ENCODE results near the gene DPF3.

DPF3 gene

DNA sequence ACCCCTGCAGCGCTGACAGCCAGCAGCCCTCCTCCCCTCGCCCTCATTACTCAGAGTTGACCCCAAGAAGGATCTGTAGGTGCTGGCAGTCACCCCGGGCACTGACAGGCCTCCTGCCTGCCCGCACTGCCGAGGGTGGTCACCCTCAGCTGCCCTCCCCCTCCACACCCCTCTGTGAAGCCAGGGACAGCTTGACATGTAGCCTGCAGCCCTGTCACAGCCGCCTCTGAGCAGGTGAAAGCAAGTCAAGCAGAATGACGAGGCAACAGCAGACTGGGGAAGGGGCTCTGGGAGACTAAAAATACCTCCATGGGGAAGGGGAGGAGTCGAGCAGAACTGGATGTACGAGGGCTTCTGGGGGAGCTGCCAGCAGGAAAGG is 178.1 kb downstream of the DPF3 start:
- DNase-seq (ENCODE audit: low spot score), result no peak

DNA sequence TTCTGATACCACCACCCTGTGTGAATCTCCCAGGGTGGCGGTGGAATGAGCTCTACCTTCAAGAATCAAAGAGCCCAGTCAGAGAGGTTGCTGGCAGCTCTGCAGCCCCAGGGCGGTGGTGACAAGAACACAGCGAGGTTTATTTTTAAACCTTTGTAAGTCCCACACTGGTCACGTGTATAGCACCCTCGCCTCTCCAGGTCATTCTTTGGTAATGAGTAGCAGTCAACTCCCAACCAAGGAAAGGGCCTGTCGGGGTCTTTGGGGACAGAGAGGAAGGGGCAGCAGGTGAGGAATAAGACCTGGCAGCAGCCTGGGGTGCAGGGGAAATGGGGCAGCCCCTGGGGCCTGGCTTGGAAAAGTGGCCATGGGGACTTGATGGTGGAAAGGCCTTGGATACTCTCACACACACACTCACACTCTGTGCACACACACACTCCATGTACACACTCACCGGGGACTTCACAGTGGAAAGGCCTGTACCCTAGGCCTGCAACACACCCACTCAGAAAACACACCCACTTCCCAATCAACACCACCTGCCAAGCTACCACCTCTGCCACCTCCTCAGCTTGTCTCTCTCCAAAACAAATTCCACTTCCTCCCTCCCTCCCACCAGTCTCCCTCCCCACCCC is 178.6 kb downstream of the DPF3 start:
- DNase-seq (ENCODE audit: low spot score), result no peak

GRCh38 chr14:72714871-72715214 is 179.1 kb downstream of the DPF3 start:
- no peak for DNase-seq (ENCODE audit: low spot score)

- no peak for DNase-seq (ENCODE audit: low spot score)
Observed at GRCh38 chr14:72714094-72714493, 179.8 kb downstream of the DPF3 start.

DNA sequence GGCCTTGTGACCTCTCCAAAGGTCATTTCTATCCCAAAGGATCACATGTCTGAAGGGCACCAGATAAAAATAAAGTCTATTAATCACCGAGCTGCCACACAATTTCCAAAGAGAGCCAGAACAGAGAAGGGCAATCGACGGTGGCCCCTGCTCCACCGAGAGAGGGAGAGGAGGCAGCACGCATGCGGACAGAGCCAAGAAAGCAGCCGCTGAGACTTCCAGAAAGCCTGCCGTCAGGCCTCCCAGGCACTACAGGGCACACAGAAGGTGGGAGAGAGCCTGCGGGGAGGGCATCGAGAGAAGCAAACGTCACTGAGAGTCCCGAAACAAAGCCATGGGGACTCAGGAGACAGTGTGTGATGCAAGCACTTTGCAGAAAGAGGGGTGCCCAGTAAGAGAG is 182.0 kb downstream of the DPF3 start:
- DNase-seq (ENCODE audit: low spot score), result no peak

DNA sequence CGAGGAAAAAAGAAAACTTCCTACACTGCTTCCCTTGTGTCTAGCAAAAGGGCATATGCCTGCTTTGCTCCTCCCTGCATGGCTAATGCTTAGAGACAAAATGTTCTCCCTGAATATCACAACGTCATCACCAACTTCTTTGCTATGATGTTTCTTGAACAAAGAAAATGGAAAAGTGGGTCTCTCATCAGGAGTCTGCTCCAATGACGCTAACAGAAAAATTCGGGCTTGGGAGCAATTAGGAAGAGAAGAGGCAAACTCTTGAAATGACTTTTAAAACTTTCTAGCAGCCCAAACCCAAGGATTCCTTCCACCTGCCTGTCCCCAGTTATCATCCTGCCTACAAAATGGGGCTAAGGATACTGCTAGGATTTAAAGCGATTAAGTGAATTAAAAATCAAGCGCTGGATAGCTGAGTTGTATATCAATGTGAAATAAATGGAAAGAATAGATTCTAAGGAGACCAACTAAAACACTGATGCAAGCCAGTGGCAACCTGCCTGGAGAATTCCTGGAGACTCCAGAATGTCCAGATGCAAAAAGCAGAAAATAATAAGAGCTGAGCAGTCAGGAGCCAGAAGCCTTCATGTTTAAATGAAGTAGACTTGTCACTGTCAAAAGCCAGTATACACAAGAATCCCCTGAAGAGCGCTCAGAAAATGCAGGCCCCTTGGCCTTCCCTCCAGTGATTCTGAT is 183.8 kb downstream of the DPF3 start:
- no peak for DNase-seq (ENCODE audit: low spot score)

DNA sequence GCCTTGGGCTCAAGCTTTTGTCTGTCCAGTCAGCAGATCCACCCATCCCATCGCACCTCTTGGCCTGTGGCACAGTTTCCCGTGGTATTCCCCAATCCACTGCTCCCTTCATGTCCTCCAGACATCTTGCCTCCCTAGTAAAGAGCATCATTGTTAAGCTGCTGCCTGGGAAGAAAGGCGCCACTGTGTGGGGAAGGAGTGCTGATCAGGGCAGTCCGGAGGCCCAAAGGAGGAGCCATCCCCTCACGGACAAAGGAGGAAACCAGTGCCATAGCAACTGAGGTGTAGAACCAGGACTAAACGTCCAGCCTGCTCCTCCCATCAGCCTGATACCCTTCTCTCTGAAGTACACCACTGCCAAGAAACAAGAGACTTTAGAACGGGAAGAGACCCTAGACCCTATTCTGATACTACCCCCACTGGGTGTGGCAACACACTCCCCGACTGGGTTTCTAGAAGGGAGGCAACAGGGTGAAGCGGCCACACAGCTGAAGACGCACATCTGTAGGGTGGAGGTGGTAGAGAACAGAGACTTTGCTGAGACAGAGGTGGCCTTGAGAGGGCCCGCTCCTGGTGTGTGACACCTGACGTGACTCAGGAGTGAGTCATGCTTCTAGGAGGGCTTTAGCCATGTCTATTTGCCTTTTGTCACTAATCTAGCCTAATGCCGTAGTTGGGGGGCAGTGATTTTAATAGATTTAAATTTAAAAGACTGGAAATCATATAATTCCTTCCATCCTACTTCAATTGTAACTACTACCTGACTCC is 185.0 kb downstream of the DPF3 start:
- DNase-seq (ENCODE audit: low spot score), result no peak

- DNase-seq (ENCODE audit: low spot score), result no peak
Observed at GRCh38 chr14:72708222-72708621, 185.7 kb downstream of the DPF3 start.

- no peak for DNase-seq (ENCODE audit: low spot score)
Observed at GRCh38 chr14:72706485-72706884, 187.4 kb downstream of the DPF3 start.

- no peak for DNase-seq (ENCODE audit: low spot score)
Observed at GRCh38 chr14:72704502-72704901, 189.4 kb downstream of the DPF3 start.

DNA sequence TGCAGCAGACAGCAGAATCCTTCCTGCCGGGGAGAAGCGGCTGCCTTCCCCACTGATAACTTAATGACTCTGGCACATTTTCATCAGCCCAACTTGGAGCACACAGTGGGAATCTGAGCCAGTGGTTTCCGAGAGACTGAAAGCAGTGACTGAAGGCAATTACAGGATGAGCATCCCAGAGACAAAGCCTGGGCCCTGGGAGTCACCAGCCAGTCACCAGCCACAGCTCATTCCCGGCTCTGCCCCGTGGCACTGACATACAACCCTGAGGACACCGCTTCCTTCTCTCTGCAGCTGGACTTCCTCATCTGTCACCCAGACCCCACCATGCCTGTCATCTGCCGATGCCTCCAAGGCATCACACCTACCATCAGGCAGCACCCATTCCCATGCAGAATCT is 192.3 kb downstream of the DPF3 start:
- no peak for DNase-seq (ENCODE audit: low spot score)

- no peak for DNase-seq (ENCODE audit: low spot score)
Observed at GRCh38 chr14:72701237-72701565, 192.7 kb downstream of the DPF3 start.

GRCh38 chr14:72700338-72701236 is 193.3 kb downstream of the DPF3 start:
- no peak for DNase-seq (ENCODE audit: low spot score)

DNA sequence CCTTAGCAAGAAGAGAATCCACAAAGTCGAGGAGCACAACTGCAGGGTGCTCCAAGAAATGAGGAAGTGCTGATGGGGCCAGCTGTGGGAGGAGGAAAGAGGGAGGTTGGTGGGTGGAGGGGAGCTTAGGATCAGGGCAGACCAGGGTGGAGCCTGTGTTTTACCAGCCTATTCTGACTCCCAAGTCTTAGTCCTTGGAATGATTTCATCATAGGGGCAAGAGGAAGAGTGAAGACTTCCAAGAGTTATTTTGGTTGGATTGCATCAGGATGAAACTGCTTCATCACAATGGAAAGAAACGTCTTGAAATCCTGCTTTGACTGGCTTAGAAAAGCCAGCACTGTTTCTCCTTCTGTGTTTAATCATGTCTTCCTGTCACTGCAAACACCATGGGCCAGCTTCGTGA is 194.0 kb downstream of the DPF3 start:
- no peak for DNase-seq (ENCODE audit: low spot score)

GRCh38 chr14:72699443-72699842 is 194.5 kb downstream of the DPF3 start:
- no peak for DNase-seq (ENCODE audit: low spot score)

GRCh38 chr14:72692696-72693095 is 201.2 kb downstream of the DPF3 start:
- no peak for DNase-seq (ENCODE audit: low spot score)

DNA sequence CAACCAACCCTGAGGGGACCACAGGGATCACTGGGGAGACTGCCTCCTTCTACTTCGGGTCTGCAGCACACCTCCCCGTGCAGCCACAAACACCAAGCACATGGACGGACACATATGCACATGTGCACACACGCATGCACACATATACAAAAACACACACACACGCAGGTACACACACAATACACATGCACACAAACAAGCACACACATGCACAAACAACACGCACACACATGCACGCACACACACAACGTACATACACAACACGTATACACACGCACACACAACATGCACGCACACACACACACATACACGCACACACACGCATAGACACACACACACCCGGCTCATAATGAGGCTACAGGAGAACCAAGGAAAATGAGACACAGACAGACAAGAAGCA is 203.6 kb downstream of the DPF3 start:
- DNase-seq (ENCODE audit: low spot score), result no peak

DNA sequence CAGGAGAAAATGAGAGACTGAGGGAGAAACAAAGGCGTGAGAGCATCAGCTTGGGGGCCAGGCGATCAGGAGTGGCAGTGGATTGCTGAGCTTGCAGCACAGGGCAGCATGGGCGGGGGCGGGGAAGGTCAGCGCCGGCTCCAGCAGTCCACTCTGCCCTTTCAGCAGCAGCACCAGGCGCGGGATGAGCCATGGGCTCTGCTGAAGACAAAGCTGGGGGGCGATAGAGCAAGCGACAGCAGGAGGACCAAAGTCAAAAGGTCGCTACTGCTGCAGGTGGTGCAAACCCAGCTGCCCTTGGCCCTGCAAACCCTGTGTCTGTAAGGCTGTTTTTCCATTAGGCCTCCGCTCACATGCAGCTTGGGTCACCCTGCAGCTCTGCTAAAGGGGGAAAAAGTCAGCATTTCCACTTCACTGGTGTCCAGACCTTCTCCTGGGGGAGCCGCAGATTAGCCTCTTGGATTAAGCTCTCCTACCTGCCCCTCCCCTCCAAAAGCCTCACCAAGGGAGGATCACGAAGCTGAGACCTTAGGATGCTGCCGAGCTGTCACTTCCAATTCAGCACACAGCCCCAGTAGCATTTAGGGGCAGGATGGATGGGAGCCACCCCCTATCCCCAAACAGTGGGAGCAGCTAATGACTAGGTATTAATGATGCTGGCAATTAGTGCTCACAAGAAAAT is 204.8 kb downstream of the DPF3 start:
- DNase-seq (ENCODE audit: low spot score), result no peak

GRCh38 chr14:72686832-72687231 is 207.1 kb downstream of the DPF3 start:
- no peak for DNase-seq (ENCODE audit: low spot score)

DNA sequence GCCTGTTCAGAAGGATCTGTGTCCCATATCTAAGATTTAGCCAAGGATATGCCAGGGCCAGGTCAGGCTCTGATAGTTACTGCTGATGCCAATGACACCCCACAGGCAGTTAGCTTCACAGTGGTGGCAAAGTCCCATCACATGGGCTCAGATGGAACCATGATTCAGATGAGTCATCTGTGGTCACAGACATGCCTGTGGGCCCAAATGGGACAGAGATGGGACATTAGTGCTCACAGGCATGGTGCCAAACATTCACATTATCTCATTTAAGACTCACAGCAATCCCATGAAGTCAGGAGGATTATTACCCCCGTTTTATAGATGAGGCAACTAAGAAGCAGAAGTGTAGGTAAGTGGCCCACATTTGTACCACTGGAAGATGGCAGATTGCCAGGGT is 207.8 kb downstream of the DPF3 start:
- DNase-seq (ENCODE audit: low spot score), result no peak

- DNase-seq (ENCODE audit: low spot score), result no peak
Observed at GRCh38 chr14:72685456-72685855, 208.4 kb downstream of the DPF3 start.

- DNase-seq (ENCODE audit: low spot score), result no peak
Observed at GRCh38 chr14:72683787-72684186, 210.1 kb downstream of the DPF3 start.

Data from CD4-positive, alpha-beta T cell treated with Interleukin-15 for 4 hours (primary cell).